T-helper 1 cell treated with Interleukin-12 subunit alpha and Interleukin-12 subunit beta and Interleukin-4 antibody, amounts not matched to agents 30 ng/mL and 1 ng/mL, for 36 hours (primary cell): ENCODE results near the gene ARR3. TPM values are rescaled to one million over a fixed set of nuclear protein-coding genes. Genes with fewer than 3 reads are reported as not detected.
"Not testable (repeated sequence)": the region's sequence is repeated elsewhere in the genome, so short reads cannot be mapped to it uniquely, and the experiment has no call there.

Experiments used
- intact Hi-C: fragments of 100-400 bp; cut with micrococcal nuclease; formaldehyde crosslinking; loops from one replicate; pipeline ENCODE4 v1.15.1; 2024
- total RNA-seq: library from RNA; stranded (reverse); gene quantifications from 2 replicates; pipeline ENCODE4 v1.2.3, GENCODE V29; 2022

ARR3 gene
- total RNA-seq, 1 donor from 2014 or later = not detected

DNA sequence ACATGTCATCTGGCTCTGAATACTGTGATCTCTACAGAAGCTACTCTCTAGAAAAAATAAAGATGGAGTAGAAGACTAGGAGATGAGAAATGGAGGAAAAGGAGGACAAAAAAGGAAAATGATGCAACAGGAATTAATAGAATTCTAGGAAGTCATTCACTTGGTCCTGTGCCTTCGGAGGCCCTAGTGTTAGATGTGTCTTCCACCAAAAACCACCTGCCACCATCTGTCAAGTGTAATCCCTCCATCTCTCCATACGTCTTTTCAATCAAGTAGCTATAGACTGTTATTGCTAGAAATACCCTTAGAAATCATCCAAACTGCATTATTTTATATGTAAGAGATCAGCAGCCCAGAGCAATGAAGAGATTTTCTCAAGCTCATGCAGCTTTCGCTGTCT is 10.9 kb downstream of the ARR3 start:
- intact Hi-C loops = no loop called here

DNA sequence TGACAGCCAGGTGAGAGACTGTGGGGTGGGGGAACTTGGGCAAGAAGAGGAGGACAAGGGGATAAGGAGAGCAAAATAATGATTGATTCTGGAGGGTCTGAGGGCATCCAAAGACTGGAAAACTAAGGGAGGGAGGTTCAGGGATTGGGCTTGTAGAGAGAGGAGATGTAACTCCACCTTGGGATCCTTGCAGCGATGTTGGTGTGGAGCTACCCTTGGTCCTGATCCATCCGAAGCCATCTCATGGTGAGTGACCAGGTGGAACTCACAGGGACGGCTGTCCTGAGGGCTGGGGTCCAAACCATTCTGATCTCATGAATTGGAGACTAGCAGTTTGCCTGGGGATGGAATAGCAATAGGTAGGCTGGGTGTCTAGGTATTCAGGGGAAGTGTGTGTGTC is 12.4 kb downstream of the ARR3 start:
- intact Hi-C loops = no loop called here

DNA sequence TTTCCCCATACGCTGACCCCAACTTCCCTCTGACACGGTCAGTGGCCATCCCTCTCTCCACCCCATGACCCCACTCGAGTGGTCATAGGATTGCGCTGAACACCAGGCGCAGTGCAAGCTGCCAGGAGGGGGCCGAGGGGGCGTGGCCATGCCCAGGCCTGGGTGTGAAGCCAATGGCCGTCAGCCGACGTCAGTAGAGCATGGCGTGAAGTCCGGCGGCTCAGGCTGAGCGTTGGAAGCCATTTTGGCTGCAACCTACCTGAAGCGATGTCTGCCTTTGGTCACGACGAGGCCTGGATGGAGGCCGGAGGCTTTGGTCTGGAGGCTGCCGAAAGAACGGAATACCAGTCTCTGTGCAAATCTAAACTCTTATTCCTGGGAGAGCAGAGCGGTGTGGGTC is 13.8 kb downstream of the ARR3 start, which contains the start of gene RAB41:
Gene RAB41, plus strand, starts transcription at position 222 of the 400 bp plus-strand sequence. Its CDS starts 46 bp downstream, at position 268.
- intact Hi-C loops = no loop called here

DNA sequence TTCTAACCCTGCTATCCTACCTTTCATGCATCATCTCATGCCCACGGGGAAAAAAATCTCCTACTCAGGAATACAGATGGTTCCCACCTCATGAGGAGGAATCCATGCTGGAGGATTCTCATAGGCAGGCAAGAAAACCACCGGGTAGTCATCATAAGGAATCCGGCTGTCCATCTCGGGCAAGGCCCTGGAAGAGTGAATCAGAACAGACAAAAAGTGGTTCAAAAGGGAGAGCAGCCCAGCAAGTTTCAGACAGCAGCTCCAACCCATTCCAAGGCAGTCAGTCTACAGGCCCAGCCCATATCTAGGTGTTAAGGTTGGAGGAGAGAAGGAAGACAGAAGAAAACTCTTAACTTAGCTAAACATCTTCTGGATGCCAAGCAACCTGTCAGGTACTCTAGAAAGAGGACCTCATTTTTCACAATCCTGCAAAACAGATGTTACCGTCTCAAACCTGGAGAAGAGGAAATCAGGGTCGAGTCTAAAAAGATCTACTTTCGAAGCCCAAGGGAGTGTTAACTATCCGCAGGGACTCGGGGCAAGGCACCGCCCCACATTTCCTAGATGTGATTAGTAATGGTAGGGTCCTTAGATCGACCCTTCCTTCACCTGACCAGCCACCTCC is 21.1 kb downstream of the ARR3 start:
- intact Hi-C loops = loop anchor here (1.0 kb wide), 3 partner anchors 145 to 165 kb away; partner anchors contain the start of gene IGBP1

DNA sequence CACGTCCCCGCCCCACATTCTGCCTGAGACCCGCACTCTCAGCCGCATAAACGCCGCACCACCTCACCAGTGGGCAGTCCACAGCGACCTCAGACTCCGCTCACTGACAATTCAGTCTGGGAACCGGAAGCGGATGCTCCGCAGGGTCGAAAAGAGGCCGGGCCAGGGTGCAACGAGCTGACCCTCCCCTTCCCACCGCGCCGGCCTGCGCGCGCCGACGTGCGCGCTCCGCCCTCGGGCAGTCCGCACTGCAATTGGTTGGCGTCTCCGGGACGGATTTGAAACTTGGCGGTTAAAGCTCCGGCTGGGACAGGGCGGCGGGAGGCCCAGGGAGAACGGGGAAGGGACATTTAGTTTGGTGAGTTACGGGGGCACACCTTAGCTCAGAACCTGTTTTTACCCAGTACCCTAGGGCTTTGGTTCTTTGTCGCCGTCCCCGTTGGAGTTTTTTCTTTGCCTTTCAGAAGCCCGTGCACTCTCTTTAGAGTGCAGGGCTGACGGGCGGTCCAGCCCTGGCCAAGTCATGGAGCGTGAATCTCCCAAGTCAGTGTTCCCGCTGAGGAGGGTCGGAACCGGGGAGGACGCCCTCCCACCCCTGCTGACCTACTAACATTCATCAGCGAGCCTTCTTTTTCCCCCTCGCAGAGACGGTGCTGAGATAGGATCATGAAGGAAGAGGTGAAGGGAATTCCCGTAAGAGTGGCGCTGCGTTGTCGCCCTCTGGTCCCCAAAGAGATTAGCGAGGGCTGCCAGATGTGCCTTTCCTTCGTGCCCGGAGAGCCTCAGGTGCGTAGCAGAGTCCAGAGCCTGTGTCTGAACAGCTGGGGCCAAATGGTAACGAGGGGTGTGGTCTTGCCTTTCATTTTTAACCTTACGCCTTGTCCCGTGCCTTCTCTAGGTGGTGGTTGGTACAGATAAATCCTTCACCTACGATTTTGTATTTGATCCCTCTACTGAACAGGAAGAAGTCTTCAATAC is 21.9 kb downstream of the ARR3 start, which contains the start of the genes KIF4A and PDZD11:
Gene KIF4A, plus strand, starts transcription at position 312 of the 978 bp plus-strand sequence. Its CDS starts 355 bp downstream, at position 667.
Gene PDZD11, minus strand, starts transcription at position 135 of the 978 bp plus-strand sequence. CDS start 586 bp downstream, outside the sequence.
- intact Hi-C loops = loop anchor here (1.0 to 10.0 kb wide), 7 partner anchors 45 to 1242 kb away; partner anchors contain the start of genes IGBP1 and OGT

DNA sequence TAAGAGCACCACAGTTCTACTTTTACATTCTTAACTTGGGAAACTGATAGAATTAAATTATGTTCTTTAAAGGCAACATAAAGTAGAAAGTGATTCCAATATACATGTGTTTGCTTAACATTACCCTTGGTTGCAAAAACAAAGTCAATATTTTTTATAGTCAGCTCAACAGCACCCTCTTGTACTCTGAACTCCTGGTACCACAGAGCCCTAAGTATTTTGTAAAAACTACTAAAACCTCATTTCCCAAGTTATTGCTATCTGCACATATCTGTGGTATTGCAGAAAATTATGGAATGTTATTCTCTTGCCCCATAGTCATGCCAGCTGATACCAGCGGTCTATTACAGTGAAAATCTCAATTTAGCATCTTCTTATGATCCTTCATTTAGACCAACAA is 24.7 kb downstream of the ARR3 start:
- intact Hi-C loops = loop anchor here (5.0 to 10.0 kb wide), 3 partner anchors 105 to 1240 kb away; partner anchors contain the start of gene OGT

DNA sequence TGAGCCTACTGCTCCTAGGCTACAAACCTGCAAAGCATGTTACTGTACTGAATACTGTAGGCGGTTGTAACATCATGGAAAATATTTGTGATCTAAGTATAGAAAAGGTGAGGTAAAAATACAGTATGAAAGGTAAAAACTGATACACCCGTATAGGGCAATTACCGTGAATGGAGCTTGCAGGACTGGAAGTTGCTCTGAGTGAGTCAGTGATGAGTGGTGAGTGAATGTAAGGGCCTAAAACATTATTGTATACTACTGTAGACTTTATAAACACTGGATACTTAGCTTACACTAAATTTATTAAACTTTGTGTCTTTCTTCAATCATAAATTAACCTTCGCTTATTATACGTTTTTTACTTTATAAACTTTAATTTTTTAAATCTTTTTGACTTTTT is 25.5 kb downstream of the ARR3 start:
- intact Hi-C loops = loop anchor here (5.0 to 10.0 kb wide), 3 partner anchors 104 to 1239 kb away; partner anchors contain the start of gene OGT

DNA sequence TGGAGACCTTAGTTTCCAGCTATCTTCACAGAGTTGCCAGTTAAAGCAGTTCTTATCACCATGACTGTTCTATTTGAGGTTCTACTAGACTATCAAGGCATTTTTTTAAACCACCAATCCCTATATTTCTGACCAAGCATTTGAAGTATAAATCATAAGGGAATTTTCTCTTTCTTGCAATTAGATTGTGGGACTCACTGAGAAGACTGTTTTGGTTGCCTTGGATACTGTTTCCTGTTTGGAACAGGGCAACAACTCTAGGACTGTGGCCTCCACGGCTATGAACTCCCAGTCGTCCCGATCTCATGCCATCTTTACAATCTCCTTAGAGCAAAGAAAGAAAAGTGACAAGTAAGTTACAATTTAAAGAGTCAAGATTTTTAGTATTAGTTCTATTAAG is 33.6 kb downstream of the ARR3 start:
- intact Hi-C loops = no loop called here

DNA sequence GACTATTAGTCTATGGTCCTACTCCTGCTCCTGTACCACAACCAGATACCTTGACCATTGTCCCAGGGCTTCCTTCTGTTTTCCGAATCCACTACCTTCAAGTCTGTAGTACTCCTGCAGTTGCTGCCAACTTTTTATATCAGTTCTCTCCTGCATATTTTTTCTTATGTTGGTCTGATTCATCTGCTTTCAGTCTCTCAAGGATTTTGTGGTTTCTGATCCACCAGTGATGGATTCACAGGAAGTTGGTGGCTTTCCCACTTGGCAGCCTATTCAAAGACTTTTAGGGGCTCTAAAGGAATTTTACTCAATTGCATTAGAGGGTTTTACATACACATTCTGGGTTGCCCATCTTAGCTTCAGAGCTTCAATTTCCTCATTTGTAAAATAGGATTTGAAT is 45.4 kb downstream of the ARR3 start:
- intact Hi-C loops = no loop called here

DNA sequence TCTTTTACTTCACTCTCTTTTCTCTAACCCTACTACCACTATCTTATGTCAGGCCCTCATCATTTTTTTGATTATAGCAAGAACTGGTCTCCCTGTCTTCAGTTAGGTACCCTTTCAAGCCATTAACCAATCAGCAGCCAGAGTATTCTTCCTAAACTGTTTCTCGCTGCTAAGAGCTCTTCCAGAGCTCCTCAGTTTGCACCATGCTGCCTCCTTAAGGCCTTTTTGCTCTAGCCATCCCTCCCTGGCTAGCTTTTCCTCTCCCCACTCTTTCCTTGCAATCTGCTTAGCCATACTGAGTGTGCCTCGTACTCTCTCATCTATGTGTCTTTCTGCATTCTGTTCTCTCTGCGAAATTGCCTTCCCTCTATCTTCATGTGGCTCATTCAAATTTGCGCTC is 54.6 kb downstream of the ARR3 start:
- intact Hi-C loops = no loop called here

DNA sequence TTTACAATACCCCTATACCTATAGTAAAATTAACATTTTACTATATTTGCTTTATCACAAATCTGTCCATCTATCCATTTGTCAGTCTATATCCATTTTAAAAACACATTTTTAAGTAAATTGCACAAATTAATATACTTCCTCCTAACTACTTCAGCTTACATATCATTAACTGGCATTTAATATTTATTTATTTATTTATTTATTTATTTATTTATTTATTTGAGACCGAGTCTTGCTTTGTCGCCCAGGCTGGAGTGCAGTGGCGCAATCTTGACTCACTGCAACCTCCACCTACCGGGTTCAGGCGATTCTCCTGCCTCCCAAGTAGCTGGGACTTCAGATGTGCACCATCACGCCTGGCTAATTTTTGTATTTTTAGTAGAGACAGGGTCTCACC is 55.5 kb downstream of the ARR3 start:
- intact Hi-C loops = not testable (repeated sequence)

DNA sequence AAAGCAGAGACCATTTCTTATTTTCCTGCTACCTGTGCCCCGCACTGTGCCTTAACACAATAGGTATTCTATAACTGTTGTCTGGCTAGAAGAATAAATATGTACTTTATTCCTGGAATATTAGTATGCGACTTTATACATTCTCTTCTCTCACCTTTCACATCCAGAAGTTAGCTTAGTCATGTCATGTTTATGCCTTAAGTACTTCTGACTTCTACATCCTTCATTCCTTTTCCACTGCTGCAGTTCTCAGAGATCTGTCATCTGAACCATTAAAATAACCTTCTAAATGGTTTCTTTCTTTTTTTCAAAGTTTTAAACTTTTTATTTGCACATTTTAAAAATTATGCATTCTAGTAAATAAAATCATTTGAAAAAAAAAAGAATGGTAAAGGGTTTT is 56.2 kb downstream of the ARR3 start:
- intact Hi-C loops = no loop called here

DNA sequence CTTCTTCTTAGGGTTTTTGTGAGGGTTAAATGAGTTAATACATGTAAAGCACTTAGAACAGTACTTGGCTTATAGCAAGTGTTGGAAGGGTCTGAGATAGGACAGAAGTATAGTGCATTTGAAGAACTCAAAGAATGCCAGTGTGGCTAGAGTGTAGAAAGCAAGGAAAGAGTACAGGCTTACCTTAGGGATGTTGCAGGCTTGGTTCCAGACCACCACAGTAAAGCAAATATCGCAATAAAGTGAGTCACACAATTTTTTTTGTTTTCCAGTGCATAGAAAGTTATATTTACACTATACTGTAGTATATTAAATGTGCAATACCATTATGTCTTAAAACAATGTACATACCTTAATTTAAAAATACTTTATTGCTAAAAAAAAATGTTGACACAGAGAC is 63.0 kb downstream of the ARR3 start:
- intact Hi-C loops = no loop called here

Other genes with a start within 250 kb of the ARR3 start
- not detected in 2 replicates for gene AWAT2, start 218.4 kb upstream of the ARR3 start, total RNA-seq
- gene OTUD6A, start 205.9 kb upstream of the ARR3 start, total RNA-seq = not detected in 2 replicates
- 41.2 and 45.3 TPM in 2 replicates for gene IGBP1, start 134.9 kb upstream of the ARR3 start, total RNA-seq
- not detected in 2 replicates for gene DGAT2L6, start 90.9 kb upstream of the ARR3 start, total RNA-seq
- not detected in 2 replicates for gene AWAT1, start 33.7 kb upstream of the ARR3 start, total RNA-seq
- gene P2RY4, start 8.1 kb upstream of the ARR3 start, total RNA-seq = 0.34 TPM in 1 of 2 replicates, not detected in the other
- gene RAB41, start 13.8 kb downstream of the ARR3 start, total RNA-seq = not detected in 2 replicates
- gene PDZD11, start 21.6 kb downstream of the ARR3 start, total RNA-seq = 32.4 and 36.1 TPM in 2 replicates
- 29.6 and 30.0 TPM in 2 replicates for gene KIF4A, start 21.8 kb downstream of the ARR3 start, total RNA-seq
- 0.29 and 0.64 TPM in 2 replicates for gene GDPD2, start 155.0 kb downstream of the ARR3 start, total RNA-seq
- 21.1 and 21.5 TPM in 2 replicates for gene DLG3, start 176.5 kb downstream of the ARR3 start, total RNA-seq